T follicular helper cell (primary cell): ENCODE results near the gene CD300C.
"Not testable (repeated sequence)": the region's sequence is repeated elsewhere in the genome, so short reads cannot be mapped to it uniquely, and the experiment has no call there.

Source experiments
- DNase-seq: peaks from one replicate; pipeline ENCODE4 v3.0.0-alpha.2; 2020; ENCODE audit warnings: low read depth

CD300C gene

GRCh38 chr17:74532115-74532514 lies 13.8 kb downstream of the CD300C start:
- DNase-seq = no peak

- DNase-seq = no peak
These were observed 14.6 kb downstream of the CD300C start, which contains the start of gene CD300LB for GRCh38 chr17:74531231-74531761. TSS of gene CD300LB (minus strand) at chr17:74531475. CDS start at chr17:74531350, 125 bp downstream.

- DNase-seq = no peak
These were observed 15.1 kb downstream of the CD300C start for GRCh38 chr17:74530831-74531150.

GRCh38 chr17:74529243-74529642 lies 16.7 kb downstream of the CD300C start:
- no peak for DNase-seq

GRCh38 chr17:74528491-74529199 lies 17.3 kb downstream of the CD300C start:
- DNase-seq = no peak

GRCh38 chr17:74527756-74528155 lies 18.2 kb downstream of the CD300C start:
- no peak for DNase-seq

- no peak for DNase-seq
These were observed 18.8 kb downstream of the CD300C start for GRCh38 chr17:74527081-74527480.

GRCh38 chr17:74526681-74527080 lies 19.2 kb downstream of the CD300C start:
- DNase-seq = no peak

- DNase-seq = no peak
These were observed 20.1 kb downstream of the CD300C start for GRCh38 chr17:74525781-74526288.

GRCh38 chr17:74525465-74525725 lies 20.5 kb downstream of the CD300C start:
- no peak for DNase-seq

GRCh38 chr17:74524653-74525464 lies 21.1 kb downstream of the CD300C start:
- DNase-seq = no peak

- DNase-seq = no peak
These were observed 22.6 kb downstream of the CD300C start for GRCh38 chr17:74523308-74523707.

GRCh38 chr17:74522381-74523105 lies 23.4 kb downstream of the CD300C start:
- no peak for DNase-seq

GRCh38 chr17:74521701-74522201 lies 24.2 kb downstream of the CD300C start:
- DNase-seq = no peak

GRCh38 chr17:74520790-74521480 lies 25.0 kb downstream of the CD300C start:
- DNase-seq = no peak

GRCh38 chr17:74520016-74520434 lies 25.9 kb downstream of the CD300C start:
- no peak for DNase-seq

- not testable (repeated sequence) for DNase-seq
These were observed 27.4 kb downstream of the CD300C start for GRCh38 chr17:74518413-74518981.

- no peak for DNase-seq
These were observed 29.2 kb downstream of the CD300C start for GRCh38 chr17:74516561-74517328.

- no peak for DNase-seq
These were observed 30.0 kb downstream of the CD300C start for GRCh38 chr17:74515941-74516340.

- DNase-seq = no peak
These were observed 31.1 kb downstream of the CD300C start for GRCh38 chr17:74514632-74515334.
